Activated CD8-positive, alpha-beta T cell treated with anti-CD3 and anti-CD28 coated beads for 36 hours (primary cell): ENCODE measurements around the gene LRRC25. TPM values are rescaled to one million over a fixed set of nuclear protein-coding genes. Genes with fewer than 3 reads are reported as not detected.

Experiments used
- ATAC-seq: fragments of 200-7000 bp; cut with Tn5 transposase; one replicate; pipeline ENCODE4 v1.10.0; 2021; ENCODE audit warnings: mild to moderate bottlenecking, moderate library complexity
- CTCF ChIA-PET: fragments of 350-600 bp; sonication (Branson Sonifier 250); formaldehyde crosslinking; loops from one replicate; lab custom pipeline; 2021; ENCODE audit warnings: antibody characterized with exemption; lab: Charles Lee
- POLR2A ChIA-PET: fragments of 350-600 bp; sonication (Branson Sonifier 250); formaldehyde crosslinking; loops from one replicate; lab custom pipeline; 2021; ENCODE audit warnings: antibody characterized with exemption; lab: Charles Lee
- DNase-seq: peaks from one replicate; pipeline ENCODE4 v3.0.0-alpha.2; 2020
- H3K27ac Mint-ChIP-seq: one replicate; pipeline ENCODE4 v1.8.0; 2021; ENCODE audit warnings: mild to moderate bottlenecking, mixed read lengths
- H3K27me3 Mint-ChIP-seq: one replicate; pipeline ENCODE4 v1.8.0; 2021; ENCODE audit warnings: mixed read lengths
- H3K36me3 Mint-ChIP-seq: one replicate; pipeline ENCODE4 v1.8.0; 2021; ENCODE audit warnings: low read depth, mixed read lengths
- H3K4me1 Mint-ChIP-seq: one replicate; pipeline ENCODE4 v1.8.0; 2021; ENCODE audit warnings: low read depth, mixed read lengths
- H3K4me3 Mint-ChIP-seq: one replicate; pipeline ENCODE4 v1.8.0; 2021; ENCODE audit warnings: mild to moderate bottlenecking, moderate library complexity, mixed read lengths
- H3K9me3 Mint-ChIP-seq: one replicate; pipeline ENCODE4 v1.8.0; 2021; ENCODE audit warnings: mixed read lengths
- CTCF ChIP-seq: fragments of 200-600 bp; IDR thresholded peaks from one replicate; pipeline ENCODE4 v1.8.0; 2022; ENCODE audit warnings: antibody characterized with exemption, mild to moderate bottlenecking
- intact Hi-C: fragments of 100-400 bp; cut with micrococcal nuclease; formaldehyde crosslinking; loops from one replicate; pipeline ENCODE4 v1.10.0; 2022
- total RNA-seq, 2 experiments: library from RNA; stranded (reverse); gene quantifications; one replicate each; pipeline ENCODE4 v1.2.3, GENCODE V29; 2021

LRRC25 gene
- total RNA-seq, 2 experiments from 2014 or later, result not detected

- CTCF ChIA-PET, result interaction anchor here (1.6 kb wide), 1 partner anchor 16 kb away, joined by 4 read pairs; no protein-coding TSS in a partner anchor
- Mint-ChIP-seq H3K4me3 (peak overlapping the region; percentile 72), H3K27me3 (no peaks in the 10 kb centered on the region), H3K4me1 (peaks cover 16% of the 10 kb centered on the region), H3K36me3 (peaks cover 16% of the 10 kb centered on the region), H3K27ac (peak overlapping the region; percentile 25), H3K9me3 (no peaks in the 10 kb centered on the region)
- DNase-seq (no peak), ATAC-seq (no peak)
- intact Hi-C loops, result no loop called here
- TF ChIP-seq CTCF, result no peak
- POLR2A ChIA-PET, result interaction anchor here (2.3 to 6.8 kb wide), 2 partner anchors 9 to 16 kb away, joined by 6 to 81 read pairs; partner anchors contain the start of gene SSBP4
Observed at GRCh38 chr19:18435842-18436670, 38.6 kb upstream of the LRRC25 start.

GRCh38 chr19:18435178-18435841 is 37.9 kb upstream of the LRRC25 start:
- ChIA-PET POLR2A (interaction anchor here (2.3 to 6.8 kb wide), 2 partner anchors 8 to 15 kb away, joined by 6 to 81 read pairs; partner anchors contain the start of gene SSBP4), CTCF (interaction anchor here (1.0 to 1.6 kb wide), 3 partner anchors 14 to 17 kb away, joined by 3 to 4 read pairs (median 4); no protein-coding TSS in a partner anchor)
- intact Hi-C loops, result no loop called here
- DNase-seq, result no peak
- Mint-ChIP-seq H3K4me1 (peaks cover 17% of the 10 kb centered on the region), H3K36me3 (peaks cover 16% of the 10 kb centered on the region), H3K9me3 (no peaks in the 10 kb centered on the region), H3K27ac (no peak overlapping the region), H3K4me3 (no peak overlapping the region), H3K27me3 (no peaks in the 10 kb centered on the region)
- no peak for ATAC-seq
- no peak for TF ChIP-seq CTCF

- TF ChIP-seq CTCF, result no peak
- no peak for DNase-seq
- intact Hi-C loops, result no loop called here
- CTCF ChIA-PET, result interaction anchor here (0.6 to 1.6 kb wide), 4 partner anchors 13 to 75 kb away, joined by 3 to 4 read pairs (median 4); no protein-coding TSS in a partner anchor
- POLR2A ChIA-PET, result interaction anchor here (1.0 to 6.8 kb wide), 3 partner anchors 9 to 86 kb away, joined by 3 to 81 read pairs (median 3); partner anchors contain the start of gene SSBP4
- ATAC-seq, result no peak
- peaks cover 16% of the 10 kb centered on the region for H3K36me3 Mint-ChIP-seq
- H3K4me3 Mint-ChIP-seq, result peak overlapping the region; percentile 41
- no peak overlapping the region for H3K27ac Mint-ChIP-seq
- peaks cover 23% of the 10 kb centered on the region for H3K4me1 Mint-ChIP-seq
- no peaks in the 10 kb centered on the region for H3K27me3 Mint-ChIP-seq
- no peaks in the 10 kb centered on the region for H3K9me3 Mint-ChIP-seq
Observed at GRCh38 chr19:18434411-18435175, 37.2 kb upstream of the LRRC25 start.

- ChIA-PET CTCF (interaction anchor here (0.6 to 1.6 kb wide), 3 partner anchors 12 to 76 kb away, joined by 3 to 4 read pairs (median 3); no protein-coding TSS in a partner anchor), POLR2A (interaction anchor here (1.0 to 6.8 kb wide), 3 partner anchors 8 to 86 kb away, joined by 3 to 81 read pairs (median 3); partner anchors contain the start of gene SSBP4)
- no peaks in the 10 kb centered on the region for H3K27me3 Mint-ChIP-seq
- no peak for TF ChIP-seq CTCF
- H3K4me3 Mint-ChIP-seq, result peak overlapping the region; percentile 41
- peaks cover 20% of the 10 kb centered on the region for H3K4me1 Mint-ChIP-seq
- intact Hi-C loops, result no loop called here
- H3K36me3 Mint-ChIP-seq, result peaks cover 16% of the 10 kb centered on the region
- ATAC-seq (no peak), DNase-seq (no peak)
- H3K9me3 Mint-ChIP-seq, result no peaks in the 10 kb centered on the region
- H3K27ac Mint-ChIP-seq, result no peak overlapping the region
Observed at GRCh38 chr19:18433735-18434398, 36.4 kb upstream of the LRRC25 start.
